ENCODE measurements around the gene HIPK3. TPM values are rescaled to one million over a fixed set of nuclear protein-coding genes. Genes with fewer than 3 reads are reported as not detected.

HIPK3 gene
- total and polyA plus RNA-seq, 2 donors from 2014 or later: 17.3 to 162 TPM

- H3K4me1 ChIP-seq (ENCODE audit: control insufficient read depth in 2 of 3, insufficient read depth in 2 of 3, low read depth in 1 of 3, low read length in 3 of 3): peaks cover 0 to 2% (median 0%) of the 10 kb centered on the region in 3 donors
- no peak overlapping the region for H3K27ac ChIP-seq (ENCODE audit: low read depth in 2 of 2, low read length in 2 of 2)
- peak overlapping the region in 1 of 3 donors; percentile 11 for H3K4me3 ChIP-seq (ENCODE audit: low read length in 3 of 3)
- TF ChIP-seq, protein P1, sequence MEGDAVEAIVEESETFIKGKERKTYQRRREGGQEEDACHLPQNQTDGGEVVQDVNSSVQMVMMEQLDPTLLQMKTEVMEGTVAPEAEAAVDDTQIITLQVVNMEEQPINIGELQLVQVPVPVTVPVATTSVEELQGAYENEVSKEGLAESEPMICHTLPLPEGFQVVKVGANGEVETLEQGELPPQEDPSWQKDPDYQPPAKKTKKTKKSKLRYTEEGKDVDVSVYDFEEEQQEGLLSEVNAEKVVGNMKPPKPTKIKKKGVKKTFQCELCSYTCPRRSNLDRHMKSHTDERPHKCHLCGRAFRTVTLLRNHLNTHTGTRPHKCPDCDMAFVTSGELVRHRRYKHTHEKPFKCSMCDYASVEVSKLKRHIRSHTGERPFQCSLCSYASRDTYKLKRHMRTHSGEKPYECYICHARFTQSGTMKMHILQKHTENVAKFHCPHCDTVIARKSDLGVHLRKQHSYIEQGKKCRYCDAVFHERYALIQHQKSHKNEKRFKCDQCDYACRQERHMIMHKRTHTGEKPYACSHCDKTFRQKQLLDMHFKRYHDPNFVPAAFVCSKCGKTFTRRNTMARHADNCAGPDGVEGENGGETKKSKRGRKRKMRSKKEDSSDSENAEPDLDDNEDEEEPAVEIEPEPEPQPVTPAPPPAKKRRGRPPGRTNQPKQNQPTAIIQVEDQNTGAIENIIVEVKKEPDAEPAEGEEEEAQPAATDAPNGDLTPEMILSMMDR (IDR thresholded peaks at IDR 0.05; ENCODE audit: borderline replicate concordance, extremely low read depth, insufficient read depth): no peak
- H3K9ac ChIP-seq (ENCODE audit: low read length in 3 of 3): no peak overlapping the region
- intact Hi-C loops (cut with DNase I): no loop called here
- FAIRE-seq (no peak), DNase-seq (peak in 1 of 5 donors; percentile 44)
- no peaks in the 10 kb centered on the region for H3K36me3 ChIP-seq (ENCODE audit: control insufficient read depth in 2 of 3, insufficient read depth in 3 of 3, low read length in 3 of 3)
- H3K9me3 ChIP-seq (ENCODE audit: control insufficient read depth in 2 of 3, insufficient read depth in 1 of 3, low read length in 3 of 3): no peaks in the 10 kb centered on the region
- peaks cover 11% of the 10 kb centered on the region for H3K27me3 ChIP-seq (ENCODE audit: control insufficient read depth, insufficient read depth, low read length)
These were observed 118.1 kb downstream of the HIPK3 start for GRCh38 chr11:33375236-33375635.

- Histone ChIP-seq H3K4me1 (ENCODE audit: control insufficient read depth in 2 of 3, insufficient read depth in 2 of 3, low read depth in 1 of 3, low read length in 3 of 3) (peaks cover 0 to 2% (median 0%) of the 10 kb centered on the region in 3 donors), H3K9me3 (ENCODE audit: control insufficient read depth in 2 of 3, insufficient read depth in 1 of 3, low read length in 3 of 3) (no peaks in the 10 kb centered on the region), H3K9ac (ENCODE audit: low read length in 3 of 3) (no peak within 1 kb of the TSS), H3K27me3 (ENCODE audit: control insufficient read depth, insufficient read depth, low read length) (peaks cover 11% of the 10 kb centered on the region), H3K27ac (ENCODE audit: low read depth in 2 of 2, low read length in 2 of 2) (no peak within 1 kb of the TSS), H3K36me3 (ENCODE audit: control insufficient read depth in 2 of 3, insufficient read depth in 3 of 3, low read length in 3 of 3) (no peaks in the 10 kb centered on the region), H3K4me3 (ENCODE audit: low read length in 3 of 3) (peak within 1 kb of the TSS in 1 of 3 donors; percentile 11)
- intact Hi-C loops (cut with DNase I): no loop called here
- TF ChIP-seq, protein P1 (IDR thresholded peaks at IDR 0.05; ENCODE audit: borderline replicate concordance, extremely low read depth, insufficient read depth): no peak
- FAIRE-seq: no peak
- peak in 4 of 5 donors; percentile 41 to 62 (median 51) for DNase-seq
These were observed 118.6 kb downstream of the HIPK3 start, which contains the start of gene KIAA1549L for GRCh38 chr11:33375688-33376311. TSS of gene KIAA1549L (plus strand) at chr11:33376108.

DNA sequence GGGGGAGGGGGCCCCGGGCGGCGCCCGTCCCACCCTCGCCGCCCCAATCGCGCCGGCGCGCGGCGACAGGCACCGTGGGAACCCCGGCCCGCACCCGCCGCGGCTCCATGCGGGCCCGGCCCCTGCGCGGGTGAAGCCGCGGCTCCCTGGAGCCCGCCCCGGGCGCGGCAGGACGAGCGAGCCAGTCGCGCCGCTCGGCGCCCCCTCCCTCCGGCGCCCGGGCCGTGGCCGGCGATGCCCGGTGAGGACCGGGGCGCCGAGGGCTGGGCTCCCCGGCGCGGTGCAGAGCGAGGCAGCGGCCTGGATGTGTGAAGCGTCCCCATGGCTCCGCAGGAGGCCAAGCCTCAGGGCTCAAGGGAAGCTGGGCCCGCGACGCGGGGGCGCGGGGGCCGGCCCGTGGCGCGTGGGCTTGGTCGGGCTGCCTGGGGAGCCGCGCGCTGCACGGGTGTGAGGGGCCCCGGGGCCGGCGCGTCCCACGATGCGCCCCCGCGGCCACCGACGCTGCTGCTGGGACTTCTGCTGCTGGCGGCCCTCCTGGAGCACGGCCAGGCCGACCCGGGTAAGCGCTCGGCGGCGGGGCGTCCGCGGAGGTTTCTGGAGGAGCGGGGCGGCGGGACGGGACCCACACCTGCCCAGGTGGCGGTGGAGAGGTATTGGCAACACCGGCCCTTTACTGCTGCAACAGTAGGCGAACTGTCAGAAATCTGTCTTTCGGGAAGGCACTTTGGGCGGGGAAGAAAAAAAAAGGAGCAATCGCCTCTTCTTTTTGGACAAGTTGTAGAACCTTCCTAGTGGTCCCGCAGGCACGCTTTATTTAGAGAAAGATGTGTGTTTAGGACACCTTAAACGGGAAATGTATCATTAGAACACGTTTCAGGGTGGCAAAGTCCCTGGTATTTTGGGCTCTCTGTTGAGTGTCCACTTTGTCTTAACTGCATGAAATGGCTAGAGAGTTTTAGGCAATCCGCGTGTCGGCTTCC, 119.4 kb downstream of the HIPK3 start:
- no peak overlapping the region for H3K27ac ChIP-seq (ENCODE audit: low read depth in 2 of 2, low read length in 2 of 2)
- TF ChIP-seq, protein P1 (IDR thresholded peaks at IDR 0.05; ENCODE audit: borderline replicate concordance, extremely low read depth, insufficient read depth): no peak
- H3K4me1 ChIP-seq (ENCODE audit: control insufficient read depth in 2 of 3, insufficient read depth in 2 of 3, low read depth in 1 of 3, low read length in 3 of 3): peaks cover 0 to 2% (median 0%) of the 10 kb centered on the region in 3 donors
- H3K9ac ChIP-seq (ENCODE audit: low read length in 3 of 3): no peak overlapping the region
- H3K4me3 ChIP-seq (ENCODE audit: low read length in 3 of 3): peak overlapping the region in 1 of 3 donors; percentile 5
- no peaks in the 10 kb centered on the region for H3K9me3 ChIP-seq (ENCODE audit: control insufficient read depth in 2 of 3, insufficient read depth in 1 of 3, low read length in 3 of 3)
- peak; percentile 38 to 67 (median 58) for DNase-seq
- H3K36me3 ChIP-seq (ENCODE audit: control insufficient read depth in 2 of 3, insufficient read depth in 3 of 3, low read length in 3 of 3): no peaks in the 10 kb centered on the region
- FAIRE-seq: no peak
- intact Hi-C loops (cut with DNase I): no loop called here
- peaks cover 11% of the 10 kb centered on the region for H3K27me3 ChIP-seq (ENCODE audit: control insufficient read depth, insufficient read depth, low read length)
